Activated CD4-positive, alpha-beta T cell treated with anti-CD3 and anti-CD28 coated beads, Interleukin-2, amount 10 ng/mL, durations not matched to agents 7 days and 5 days (primary cell): ENCODE data around the gene GPR107. TPM values are rescaled to one million over a fixed set of nuclear protein-coding genes. Genes with fewer than 3 reads are reported as not detected.
"Not testable (repeated sequence)": the region's sequence is repeated elsewhere in the genome, so short reads cannot be mapped to it uniquely, and the experiment has no call there.

Source experiments
- CTCF ChIA-PET: fragments of 350-600 bp; sonication (Branson Sonifier 250); formaldehyde crosslinking; loops from one replicate; lab custom pipeline; 2021; ENCODE audit warnings: antibody characterized with exemption; lab: Charles Lee
- POLR2A ChIA-PET: fragments of 350-600 bp; sonication (Branson Sonifier 250); formaldehyde crosslinking; loops from one replicate; lab custom pipeline; 2021; ENCODE audit warnings: antibody characterized with exemption; lab: Charles Lee
- DNase-seq: peaks from one replicate; pipeline ENCODE4 v3.0.0-alpha.2; 2020
- H3K27ac Mint-ChIP-seq: one replicate; pipeline ENCODE4 v1.8.0; 2021; ENCODE audit warnings: mild to moderate bottlenecking, moderate library complexity, mixed read lengths
- H3K27me3 Mint-ChIP-seq: one replicate; pipeline ENCODE4 v1.8.0; 2021; ENCODE audit warnings: mixed read lengths
- H3K36me3 Mint-ChIP-seq: one replicate; pipeline ENCODE4 v1.8.0; 2021; ENCODE audit warnings: low read depth, mixed read lengths
- H3K4me1 Mint-ChIP-seq: one replicate; pipeline ENCODE4 v1.8.0; 2021; ENCODE audit warnings: mixed read lengths
- H3K4me3 Mint-ChIP-seq: one replicate; pipeline ENCODE4 v1.8.0; 2021; ENCODE audit warnings: mild to moderate bottlenecking, moderate library complexity, mixed read lengths
- H3K9me3 Mint-ChIP-seq: one replicate; pipeline ENCODE4 v1.8.0; 2021; ENCODE audit warnings: mixed read lengths
- total RNA-seq, 2 experiments: library from RNA; stranded (reverse); gene quantifications; one replicate each; pipeline ENCODE4 v1.2.3, GENCODE V29; 2021

Gene GPR107
- total RNA-seq, 2 experiments from 2014 or later, result 21.7 to 22.1 TPM

DNA sequence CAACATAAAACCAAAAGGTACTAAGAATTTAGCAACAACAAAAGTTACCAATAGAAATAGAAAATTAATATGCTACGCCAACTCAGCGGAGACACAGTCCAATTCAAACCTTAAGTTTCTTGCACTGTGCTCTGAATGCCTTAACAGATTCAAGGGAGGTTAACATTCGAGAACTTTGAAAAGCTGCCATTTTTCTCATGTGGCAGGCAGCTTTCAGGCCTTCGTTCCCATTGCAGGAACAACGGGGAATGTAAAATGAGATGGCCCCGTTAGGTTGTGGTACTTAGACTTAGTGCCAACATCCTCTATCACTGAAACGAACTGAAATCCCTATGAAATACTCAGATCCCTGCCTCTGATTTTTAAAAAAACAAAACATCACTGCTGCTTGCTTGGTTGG lies 33.1 kb upstream of the GPR107 start:
- Mint-ChIP-seq H3K27me3 (no peaks in the 10 kb centered on the region), H3K36me3 (peaks cover 51% of the 10 kb centered on the region), H3K4me3 (no peak overlapping the region), H3K9me3 (peaks cover 8% of the 10 kb centered on the region), H3K4me1 (peaks cover 67% of the 10 kb centered on the region), H3K27ac (peak overlapping the region; percentile 54)
- CTCF ChIA-PET, result interaction anchor here (1.1 kb wide), 1 partner anchor 15 kb away, joined by 3 read pairs; no protein-coding TSS in a partner anchor
- POLR2A ChIA-PET, result no interaction called here
- DNase-seq, result no peak

DNA sequence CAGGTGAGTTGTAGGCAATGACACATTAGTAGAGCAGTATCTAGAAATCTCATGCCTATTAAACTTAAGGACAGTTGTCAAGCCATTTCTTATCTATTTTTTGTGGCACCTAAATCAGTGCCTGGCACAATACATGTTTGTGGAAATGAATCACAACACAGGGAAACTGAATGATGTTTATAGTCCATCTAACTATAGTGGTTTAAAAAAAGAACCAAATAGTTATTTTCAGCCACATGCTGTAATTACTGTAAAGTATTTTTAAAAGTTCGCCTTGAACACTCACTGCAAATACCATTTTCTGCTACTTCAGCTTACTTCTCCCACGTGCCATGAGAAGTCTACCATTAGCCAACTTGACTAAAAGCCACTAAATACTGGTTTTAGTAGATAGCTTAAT lies 32.6 kb upstream of the GPR107 start:
- H3K27me3 Mint-ChIP-seq, result no peaks in the 10 kb centered on the region
- ChIA-PET CTCF (interaction anchor here (1.1 to 2.2 kb wide), 2 partner anchors 15 to 21 kb away, joined by 3 to 7 read pairs; no protein-coding TSS in a partner anchor), POLR2A (no interaction called here)
- H3K9me3 Mint-ChIP-seq, result peaks cover 8% of the 10 kb centered on the region
- H3K4me1 Mint-ChIP-seq, result peaks cover 70% of the 10 kb centered on the region
- H3K4me3 Mint-ChIP-seq, result no peak overlapping the region
- H3K27ac Mint-ChIP-seq, result no peak overlapping the region
- H3K36me3 Mint-ChIP-seq, result peaks cover 51% of the 10 kb centered on the region
- no peak for DNase-seq

DNA sequence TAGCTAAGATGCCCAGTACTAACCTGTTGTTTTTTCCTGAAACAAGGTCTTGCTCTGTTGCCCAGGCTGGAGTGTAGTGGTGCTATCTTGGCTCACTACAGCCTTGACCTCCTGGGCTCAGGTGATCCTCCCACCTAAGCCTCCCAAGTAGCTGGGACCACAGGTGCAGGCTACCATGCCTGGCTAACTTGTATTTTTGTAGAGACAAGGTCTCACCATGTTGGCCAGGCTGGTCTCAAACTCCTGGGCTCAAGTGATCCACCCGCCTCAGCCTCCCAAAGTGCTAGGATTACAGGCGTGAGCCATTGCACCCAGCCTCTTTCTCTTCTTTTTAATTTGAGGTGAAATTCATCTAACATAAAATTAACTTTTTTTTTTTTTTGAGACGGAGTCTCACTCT lies 31.9 kb upstream of the GPR107 start:
- POLR2A ChIA-PET, H3K27me3 Mint-ChIP-seq, DNase-seq, H3K4me3 Mint-ChIP-seq, H3K9me3 Mint-ChIP-seq, H3K27ac Mint-ChIP-seq: not testable (repeated sequence)
- Mint-ChIP-seq H3K4me1 (peaks cover 71% of the 10 kb centered on the region), H3K36me3 (peaks cover 50% of the 10 kb centered on the region)
- CTCF ChIA-PET, result interaction anchor here (0.5 to 2.2 kb wide), 3 partner anchors 10 to 24 kb away, joined by 3 to 7 read pairs (median 3); no protein-coding TSS in a partner anchor

DNA sequence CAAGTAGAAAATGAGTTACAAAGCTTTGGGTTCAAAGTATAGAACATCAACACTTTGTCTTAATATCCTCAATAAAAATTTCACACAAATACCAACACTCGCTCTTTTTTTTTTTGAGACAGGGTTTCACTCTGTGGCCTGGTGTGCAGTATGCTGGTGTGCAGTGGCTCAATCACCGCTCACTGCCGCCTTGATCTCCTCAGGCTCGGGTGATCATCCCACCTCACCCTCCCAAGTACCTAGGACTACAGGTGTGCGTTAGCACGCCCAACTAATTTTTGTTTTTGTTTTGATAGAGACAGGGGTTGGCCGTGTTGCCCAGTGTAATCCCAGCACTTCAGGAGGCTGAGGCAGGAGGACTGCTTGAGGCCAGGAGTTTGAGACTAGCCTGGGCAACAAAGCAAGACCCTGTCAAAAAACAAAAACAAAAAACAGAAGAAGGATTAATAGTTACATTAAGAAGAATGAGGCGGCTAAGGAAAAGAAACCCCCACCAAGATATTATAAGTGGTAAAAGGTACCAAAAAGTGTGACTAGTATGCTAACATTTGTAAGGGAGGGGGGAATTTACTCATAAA lies 31.1 kb upstream of the GPR107 start:
- no peak for DNase-seq
- H3K36me3 Mint-ChIP-seq, result peaks cover 50% of the 10 kb centered on the region
- no peaks in the 10 kb centered on the region for H3K27me3 Mint-ChIP-seq
- ChIA-PET POLR2A (no interaction called here), CTCF (interaction anchor here (0.6 to 2.2 kb wide), 7 partner anchors 9 to 83 kb away, joined by 3 to 7 read pairs (median 4); no protein-coding TSS in a partner anchor)
- no peak overlapping the region for H3K4me3 Mint-ChIP-seq
- peak overlapping the region; percentile 41 for H3K27ac Mint-ChIP-seq
- H3K9me3 Mint-ChIP-seq, result peaks cover 3% of the 10 kb centered on the region
- H3K4me1 Mint-ChIP-seq, result peaks cover 74% of the 10 kb centered on the region

DNA sequence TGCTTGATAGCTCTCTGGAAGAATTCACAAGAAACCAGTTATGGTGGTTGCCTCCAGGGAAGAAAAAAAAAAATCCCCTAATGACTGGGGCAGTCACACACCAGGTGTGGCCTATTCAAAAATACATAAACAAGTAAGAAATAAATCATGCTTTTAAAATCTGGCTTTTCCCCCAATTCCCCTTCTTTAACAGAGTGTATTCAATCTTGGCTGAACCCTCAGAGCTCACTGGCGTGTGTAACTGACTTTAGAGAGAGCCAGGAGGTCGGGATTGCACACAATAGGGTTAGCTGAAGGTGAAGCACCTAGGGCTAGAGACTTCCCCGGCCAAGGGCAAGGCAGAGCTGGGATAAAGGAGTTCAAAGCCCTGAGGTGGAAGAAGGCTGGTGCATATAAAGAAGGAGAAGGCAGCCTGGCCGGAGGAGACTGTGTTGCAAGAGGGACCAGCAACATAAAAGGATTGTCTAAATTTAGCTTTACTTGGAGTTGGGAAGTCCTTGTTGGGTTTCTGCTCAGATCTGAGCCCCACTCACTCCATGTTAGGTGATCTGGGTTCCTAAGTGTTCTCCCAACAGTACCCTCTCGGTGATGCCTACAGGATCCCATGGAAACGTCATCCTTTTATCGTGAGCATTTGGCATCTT lies 30.4 kb upstream of the GPR107 start:
- no peak for DNase-seq
- Mint-ChIP-seq H3K36me3 (peaks cover 53% of the 10 kb centered on the region), H3K27ac (peak overlapping the region; percentile 20), H3K9me3 (peaks cover 8% of the 10 kb centered on the region), H3K27me3 (no peaks in the 10 kb centered on the region), H3K4me1 (peaks cover 80% of the 10 kb centered on the region), H3K4me3 (no peak overlapping the region)
- ChIA-PET POLR2A (no interaction called here), CTCF (interaction anchor here (0.6 to 2.2 kb wide), 8 partner anchors 14 to 83 kb away, joined by 3 to 7 read pairs (median 4); no protein-coding TSS in a partner anchor)

DNA sequence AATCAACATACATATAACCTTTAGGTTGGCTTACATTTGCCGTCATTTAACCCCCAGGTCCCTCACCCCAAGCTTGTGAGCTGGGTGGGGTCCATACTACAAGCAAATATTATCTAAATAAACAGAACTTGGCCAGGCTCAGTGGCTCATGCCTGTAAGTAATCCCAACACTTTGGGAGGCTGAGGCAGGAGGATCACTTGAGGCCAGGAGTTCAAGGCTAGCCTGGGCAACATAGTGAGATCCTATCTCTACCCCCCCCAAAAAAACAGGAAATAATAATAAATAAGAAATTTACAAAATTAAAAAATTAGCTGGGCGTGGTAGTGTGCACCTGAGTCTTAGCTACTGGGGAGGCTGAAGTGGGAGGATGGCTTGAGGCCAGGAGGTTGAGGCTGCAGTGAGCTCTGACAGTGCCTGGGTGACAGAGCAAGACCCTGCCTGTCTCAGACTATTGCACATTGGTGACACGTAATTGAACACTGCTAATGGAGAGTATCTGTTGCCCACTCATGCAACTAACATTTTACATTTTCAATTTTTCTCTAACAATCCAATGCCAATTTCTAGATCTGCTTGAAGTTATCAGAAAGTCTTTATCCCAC lies 29.6 kb upstream of the GPR107 start:
- H3K4me3 Mint-ChIP-seq, result no peak overlapping the region
- H3K36me3 Mint-ChIP-seq, result peaks cover 61% of the 10 kb centered on the region

DNA sequence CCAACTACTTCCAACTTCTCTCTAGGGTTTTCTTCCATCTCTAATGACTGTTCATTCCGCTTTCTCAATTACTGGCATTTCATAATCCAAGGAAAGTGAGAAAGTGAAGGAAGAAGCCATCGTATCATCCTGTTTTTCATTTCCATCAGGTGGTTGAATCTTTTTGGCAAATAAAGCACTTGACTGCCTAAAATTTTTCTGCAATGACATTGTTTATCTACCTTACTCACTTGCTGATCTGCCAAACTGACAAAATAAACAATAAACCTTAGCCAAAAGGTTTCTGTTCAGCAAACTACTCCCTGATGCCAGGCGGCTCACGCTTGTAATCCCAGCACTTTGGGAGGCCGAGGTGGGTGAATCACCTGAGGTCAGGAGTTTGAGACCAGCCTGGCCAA lies 29.1 kb upstream of the GPR107 start:
- ChIA-PET CTCF (no interaction called here), POLR2A (no interaction called here)
- H3K9me3 Mint-ChIP-seq, result peaks cover 8% of the 10 kb centered on the region

More for the DNA sequence above, 29.6 kb upstream of the GPR107 start:
- Mint-ChIP-seq H3K27ac (peak overlapping the region; percentile 2), H3K9me3 (peaks cover 8% of the 10 kb centered on the region), H3K4me1 (peaks cover 88% of the 10 kb centered on the region), H3K27me3 (no peaks in the 10 kb centered on the region)
- POLR2A ChIA-PET, result no interaction called here
- CTCF ChIA-PET, result interaction anchor here (1.0 to 1.5 kb wide), 4 partner anchors 14 to 77 kb away, joined by 3 to 5 read pairs (median 4); no protein-coding TSS in a partner anchor
- DNase-seq, result no peak

DNA sequence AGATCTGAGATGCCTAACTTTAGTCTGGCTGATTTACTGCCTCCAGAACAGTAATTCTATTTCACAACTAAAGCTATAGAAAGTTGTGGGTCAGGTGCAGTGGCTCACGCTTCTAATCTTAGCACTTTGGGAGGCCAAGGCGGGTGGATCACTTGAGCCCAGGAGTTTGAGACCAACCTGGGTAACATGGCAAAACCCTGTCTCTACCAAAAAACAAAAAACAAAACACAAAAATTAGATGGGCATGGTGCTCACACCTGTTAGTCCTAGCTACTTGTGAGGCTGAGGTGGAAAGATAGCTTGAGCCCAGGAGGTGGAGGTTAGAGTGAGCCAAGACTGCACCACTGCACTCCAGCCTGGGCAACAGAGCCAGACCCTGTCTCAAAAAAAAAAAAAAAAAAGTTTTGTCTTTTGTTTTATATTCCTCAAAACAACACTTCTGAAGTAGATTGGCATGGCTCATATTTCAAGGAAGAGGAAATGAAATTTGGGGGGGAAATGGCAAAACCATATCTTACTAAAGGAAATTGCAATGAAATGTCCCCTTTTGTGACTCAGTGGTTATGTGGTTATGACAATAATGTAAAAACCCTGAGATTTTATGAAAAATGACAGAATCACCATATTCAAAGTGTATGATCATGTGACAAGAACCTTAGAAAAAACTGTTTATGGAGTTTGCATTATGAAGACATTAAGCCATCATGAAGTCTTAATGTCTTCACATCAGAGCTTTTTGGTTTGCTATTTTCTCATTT lies 26.9 kb upstream of the GPR107 start:
- peaks cover 56% of the 10 kb centered on the region for H3K36me3 Mint-ChIP-seq
- no peaks in the 10 kb centered on the region for H3K27me3 Mint-ChIP-seq
- H3K9me3 Mint-ChIP-seq, result peaks cover 8% of the 10 kb centered on the region
- no peak for DNase-seq
- ChIA-PET POLR2A (interaction anchor here (0.5 to 0.8 kb wide), 3 partner anchors 22 to 122 kb away, joined by 3 to 11 read pairs (median 3); no protein-coding TSS in a partner anchor), CTCF (interaction anchor here (0.7 to 1.2 kb wide), 7 partner anchors 8 to 141 kb away, joined by 3 to 4 read pairs (median 3); no protein-coding TSS in a partner anchor)
- no peak overlapping the region for H3K4me3 Mint-ChIP-seq
- peaks cover 88% of the 10 kb centered on the region for H3K4me1 Mint-ChIP-seq
- H3K27ac Mint-ChIP-seq, result peak overlapping the region; percentile 76

More for the DNA sequence above, 29.1 kb upstream of the GPR107 start:
- no peak for DNase-seq
- H3K27ac Mint-ChIP-seq, result no peak overlapping the region
- H3K36me3 Mint-ChIP-seq, result peaks cover 61% of the 10 kb centered on the region
- no peaks in the 10 kb centered on the region for H3K27me3 Mint-ChIP-seq
- peaks cover 89% of the 10 kb centered on the region for H3K4me1 Mint-ChIP-seq
- H3K4me3 Mint-ChIP-seq, result no peak overlapping the region

DNA sequence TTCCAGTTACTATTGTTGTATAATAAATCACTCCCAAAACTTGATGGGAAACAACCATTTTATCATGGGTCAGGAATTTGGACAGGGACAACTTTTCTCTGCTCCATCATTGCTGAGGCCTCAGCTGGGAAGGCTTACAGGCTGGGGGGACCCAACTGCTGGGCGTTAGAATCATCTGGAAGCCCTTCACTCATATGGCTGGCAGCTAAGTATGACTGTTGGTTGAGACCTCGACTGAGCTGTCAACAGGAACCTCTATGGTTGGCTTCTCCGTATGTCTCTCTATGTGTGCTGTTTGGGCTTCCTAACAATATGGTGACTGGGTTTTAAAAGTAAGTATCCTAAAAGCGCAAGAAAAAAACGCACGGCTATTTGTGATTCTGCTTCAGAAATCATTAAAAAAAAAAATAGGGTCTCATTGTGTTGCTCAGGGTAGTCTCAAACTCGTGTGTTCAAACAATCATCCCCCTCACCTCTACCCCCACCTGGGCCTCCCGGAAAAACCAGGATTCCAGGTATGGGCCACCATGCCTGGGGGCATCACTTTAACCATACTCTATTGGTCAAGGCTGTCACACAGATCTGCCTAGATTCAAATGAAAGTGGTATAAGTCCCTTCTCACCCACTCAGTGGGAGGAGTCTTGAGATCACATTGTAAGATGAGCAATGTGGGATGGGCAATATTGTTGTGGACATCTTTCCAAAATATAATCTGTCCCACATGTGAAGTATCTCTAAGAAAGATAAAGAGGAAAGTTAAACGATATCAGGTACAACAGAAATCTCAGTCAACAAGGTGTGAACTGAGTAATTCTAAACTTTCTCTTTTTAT lies 26.0 kb upstream of the GPR107 start:
- DNase-seq, result no peak
- H3K27me3 Mint-ChIP-seq, result no peaks in the 10 kb centered on the region
- POLR2A ChIA-PET, result no interaction called here
- peaks cover 93% of the 10 kb centered on the region for H3K4me1 Mint-ChIP-seq
- peak overlapping the region; percentile 79 for H3K27ac Mint-ChIP-seq
- peaks cover 57% of the 10 kb centered on the region for H3K36me3 Mint-ChIP-seq
- H3K4me3 Mint-ChIP-seq, result no peak overlapping the region
- H3K9me3 Mint-ChIP-seq, result peaks cover 8% of the 10 kb centered on the region
- CTCF ChIA-PET, result interaction anchor here (1.0 to 3.1 kb wide), 9 partner anchors 9 to 94 kb away, joined by 3 to 8 read pairs (median 3); no protein-coding TSS in a partner anchor

DNA sequence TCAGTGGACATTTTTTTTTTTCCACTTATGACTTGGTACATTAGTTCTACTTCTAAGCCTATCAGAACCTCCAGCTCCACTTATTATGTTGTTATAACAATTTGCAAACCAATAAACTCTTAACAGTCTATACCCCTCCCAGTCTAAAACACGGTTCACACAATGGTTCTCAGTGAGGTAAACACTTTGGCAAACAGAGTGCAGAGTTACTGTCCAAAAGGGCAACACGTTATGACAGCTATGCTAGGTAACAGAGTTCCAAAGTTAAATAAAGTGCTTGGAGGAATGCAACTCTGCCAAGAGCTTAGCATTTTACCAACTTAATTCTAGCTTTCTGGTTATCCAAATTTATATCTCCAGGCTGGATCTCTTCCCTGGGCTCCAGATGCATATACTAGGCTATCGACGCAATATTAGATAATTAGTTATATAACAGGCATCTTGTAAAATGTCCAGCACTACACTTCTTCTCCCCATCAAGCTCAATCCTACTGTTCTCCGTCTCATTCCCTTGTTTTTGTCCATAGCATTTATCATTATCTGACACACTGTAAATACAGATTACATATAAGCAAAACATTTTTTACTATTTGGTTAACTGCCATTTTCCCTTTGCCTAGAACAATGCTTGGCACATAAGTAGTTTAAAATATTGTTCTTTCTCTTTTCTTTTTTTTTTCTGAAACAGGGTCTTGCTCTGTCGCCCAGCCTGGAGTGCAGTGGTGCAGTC lies 25.0 kb upstream of the GPR107 start:
- no peak for DNase-seq
- POLR2A ChIA-PET, result no interaction called here
- Mint-ChIP-seq H3K4me3 (peak overlapping the region; percentile 5), H3K9me3 (peaks cover 8% of the 10 kb centered on the region), H3K27ac (peak overlapping the region; percentile 74), H3K36me3 (peaks cover 56% of the 10 kb centered on the region), H3K4me1 (peaks cover 92% of the 10 kb centered on the region), H3K27me3 (no peaks in the 10 kb centered on the region)
- CTCF ChIA-PET, result interaction anchor here (1.0 to 3.1 kb wide), 11 partner anchors 11 to 90 kb away, joined by 3 to 8 read pairs (median 3); partner anchors contain the start of gene FNBP1
